ENCODE measurements around the gene HBG1. TPM values are rescaled to one million over a fixed set of nuclear protein-coding genes. Genes with fewer than 3 reads are reported as not detected.

The HBG1 gene
- total RNA-seq, 1 donor from 2014 or later = not detected

- H3K4me1 Mint-ChIP-seq (ENCODE audit: unreplicated experiment) = no peaks in the 10 kb centered on the region
- H3K27me3 Mint-ChIP-seq = no peaks in the 10 kb centered on the region
- no peaks in the 10 kb centered on the region for H3K36me3 Mint-ChIP-seq
- H3K4me3 Mint-ChIP-seq = no peak overlapping the region
- TF ChIP-seq CTCF (conservative IDR thresholded peaks at IDR 0.05) = no peak
- no peaks in the 10 kb centered on the region for H3K9me3 Mint-ChIP-seq
- DNase-seq (ENCODE audit: extremely low spot score, unreplicated experiment) = no peak
- no peak overlapping the region for H3K27ac Mint-ChIP-seq
These were observed 36.7 kb upstream of the HBG1 start for GRCh38 chr11:5286351-5286750.

GRCh38 chr11:5285703-5286340 is 36.2 kb upstream of the HBG1 start:
- Mint-ChIP-seq H3K4me3 (no peak overlapping the region), H3K9me3 (no peaks in the 10 kb centered on the region), H3K27ac (no peak overlapping the region), H3K36me3 (no peaks in the 10 kb centered on the region), H3K27me3 (no peaks in the 10 kb centered on the region), H3K4me1 (ENCODE audit: unreplicated experiment) (no peaks in the 10 kb centered on the region)
- TF ChIP-seq CTCF (conservative IDR thresholded peaks at IDR 0.05) = no peak
- DNase-seq (ENCODE audit: extremely low spot score, unreplicated experiment) = no peak

GRCh38 chr11:5284637-5285036 is 35.0 kb upstream of the HBG1 start:
- H3K4me1 Mint-ChIP-seq (ENCODE audit: unreplicated experiment) = no peaks in the 10 kb centered on the region
- H3K27me3 Mint-ChIP-seq = no peaks in the 10 kb centered on the region
- no peak overlapping the region for H3K4me3 Mint-ChIP-seq
- H3K9me3 Mint-ChIP-seq = no peaks in the 10 kb centered on the region
- no peak for TF ChIP-seq CTCF (conservative IDR thresholded peaks at IDR 0.05)
- no peak overlapping the region for H3K27ac Mint-ChIP-seq
- DNase-seq (ENCODE audit: extremely low spot score, unreplicated experiment) = no peak
- no peaks in the 10 kb centered on the region for H3K36me3 Mint-ChIP-seq

GRCh38 chr11:5283882-5284281 is 34.2 kb upstream of the HBG1 start:
- H3K27me3 Mint-ChIP-seq = no peaks in the 10 kb centered on the region
- DNase-seq (ENCODE audit: extremely low spot score, unreplicated experiment) = no peak
- no peak overlapping the region for H3K27ac Mint-ChIP-seq
- no peaks in the 10 kb centered on the region for H3K36me3 Mint-ChIP-seq
- H3K4me3 Mint-ChIP-seq = no peak overlapping the region
- no peaks in the 10 kb centered on the region for H3K9me3 Mint-ChIP-seq
- H3K4me1 Mint-ChIP-seq (ENCODE audit: unreplicated experiment) = no peaks in the 10 kb centered on the region
- no peak for TF ChIP-seq CTCF (conservative IDR thresholded peaks at IDR 0.05)

- Mint-ChIP-seq H3K27ac (no peak overlapping the region), H3K9me3 (no peaks in the 10 kb centered on the region), H3K4me3 (no peak overlapping the region), H3K4me1 (ENCODE audit: unreplicated experiment) (no peaks in the 10 kb centered on the region), H3K27me3 (no peaks in the 10 kb centered on the region), H3K36me3 (no peaks in the 10 kb centered on the region)
- DNase-seq (ENCODE audit: extremely low spot score, unreplicated experiment) = no peak
- TF ChIP-seq CTCF (conservative IDR thresholded peaks at IDR 0.05) = no peak
These were observed 33.4 kb upstream of the HBG1 start for GRCh38 chr11:5283086-5283485.

- Mint-ChIP-seq H3K27me3 (no peaks in the 10 kb centered on the region), H3K36me3 (no peaks in the 10 kb centered on the region)
These were observed 33.0 kb upstream of the HBG1 start for GRCh38 chr11:5282628-5283027.

More at GRCh38 chr11:5282628-5283027, 33.0 kb upstream of the HBG1 start:
- H3K27ac Mint-ChIP-seq = no peak overlapping the region
- no peaks in the 10 kb centered on the region for H3K4me1 Mint-ChIP-seq (ENCODE audit: unreplicated experiment)
- H3K9me3 Mint-ChIP-seq = no peaks in the 10 kb centered on the region
- DNase-seq (ENCODE audit: extremely low spot score, unreplicated experiment) = no peak
- TF ChIP-seq CTCF (conservative IDR thresholded peaks at IDR 0.05) = no peak
- H3K4me3 Mint-ChIP-seq = no peak overlapping the region

Measured in type B pancreatic cell (in vitro differentiated cells).